H9 (cell line): Measurements from ENCODE around the gene PSMB8. TPM values are rescaled to one million over a fixed set of nuclear protein-coding genes. Genes with fewer than 3 reads are reported as not detected.

Experiments
- DNase-seq: peaks from one replicate; pipeline ENCODE4 v3.0.0-alpha.2; 2017
- H2AFZ ChIP-seq: one replicate; pipeline ENCODE4 v1.6.1; 2013; ENCODE audit warnings: mild to moderate bottlenecking, low read length, control low read depth, moderate library complexity
- H2AK5ac ChIP-seq: 2 replicates; pipeline ENCODE4 v1.6.1; 2013; ENCODE audit warnings: low read length, control low read depth, mixed read lengths; ENCODE audit not compliant: insufficient read length
- H2BK120ac ChIP-seq: one replicate; pipeline ENCODE4 v1.6.1; 2013; ENCODE audit warnings: low read depth, mild to moderate bottlenecking, low read length, control low read depth, inconsistent platforms; ENCODE audit not compliant: poor library complexity, severe bottlenecking
- H2BK12ac ChIP-seq: 2 replicates; pipeline ENCODE4 v1.6.1; 2013; ENCODE audit warnings: low read length, control low read depth, mixed read lengths, low read depth; ENCODE audit not compliant: insufficient read length
- H2BK15ac ChIP-seq: 2 replicates; pipeline ENCODE4 v1.6.1; 2013; ENCODE audit warnings: low read depth, low read length, control low read depth
- H2BK20ac ChIP-seq: one replicate; pipeline ENCODE4 v1.6.1; 2013; ENCODE audit warnings: low read depth, mild to moderate bottlenecking, low read length, control low read depth, inconsistent platforms; ENCODE audit not compliant: poor library complexity, severe bottlenecking
- H2BK5ac ChIP-seq: 2 replicates; pipeline ENCODE4 v1.6.1; 2013; ENCODE audit warnings: low read length, control low read depth, mixed read lengths; ENCODE audit not compliant: insufficient read length
- H3K14ac ChIP-seq: 2 replicates; pipeline ENCODE4 v1.6.1; 2013; ENCODE audit warnings: low read length, control low read depth; ENCODE audit not compliant: insufficient read depth
- H3K18ac ChIP-seq: 2 replicates; pipeline ENCODE4 v1.6.1; 2013; ENCODE audit warnings: low read depth, mild to moderate bottlenecking, mixed read lengths, low read length, control low read depth; ENCODE audit not compliant: insufficient read length
- H3K23ac ChIP-seq: 2 replicates; pipeline ENCODE4 v1.6.1; 2013; ENCODE audit warnings: low read length, control low read depth, mixed read lengths, low read depth; ENCODE audit not compliant: insufficient read length
- H3K23me2 ChIP-seq: 2 replicates; pipeline ENCODE4 v1.6.1; 2013; ENCODE audit warnings: low read depth, mild to moderate bottlenecking, mixed read lengths, low read length, control low read depth; ENCODE audit not compliant: insufficient read length, poor library complexity, severe bottlenecking
- H3K27ac ChIP-seq: 2 replicates; pipeline ENCODE4 v1.5.1; 2013; ENCODE audit warnings: low read length, control low read depth, mixed read lengths, low read depth; ENCODE audit not compliant: insufficient read length
- H3K27me3 ChIP-seq: 2 replicates; pipeline ENCODE4 v1.6.1; 2013; ENCODE audit warnings: low read length, control low read depth, inconsistent platforms; ENCODE audit not compliant: insufficient read depth
- H3K4ac ChIP-seq: 2 replicates; pipeline ENCODE4 v1.6.1; 2013; ENCODE audit warnings: low read depth, mild to moderate bottlenecking, control low read depth, inconsistent platforms, low read length, moderate library complexity
- H3K4me1 ChIP-seq: 2 replicates; pipeline ENCODE4 v1.6.1; 2013; ENCODE audit warnings: low read length, control low read depth, inconsistent platforms; ENCODE audit not compliant: insufficient read depth
- H3K4me2 ChIP-seq: 2 replicates; pipeline ENCODE4 v1.6.1; 2013; ENCODE audit warnings: low read length, control low read depth, mixed read lengths; ENCODE audit not compliant: insufficient read length, insufficient read depth
- H3K56ac ChIP-seq: 2 replicates; pipeline ENCODE4 v1.6.1; 2013; ENCODE audit warnings: low read depth, mild to moderate bottlenecking, mixed read lengths, low read length, control low read depth; ENCODE audit not compliant: insufficient read length
- H3K79me1 ChIP-seq: 2 replicates; pipeline ENCODE4 v1.6.1; 2013; ENCODE audit warnings: low read depth, mild to moderate bottlenecking, moderate library complexity, low read length, control low read depth, inconsistent platforms; ENCODE audit not compliant: insufficient read depth, poor library complexity, severe bottlenecking
- H3K79me2 ChIP-seq: 2 replicates; pipeline ENCODE4 v1.6.1; 2013; ENCODE audit warnings: low read length, control low read depth, inconsistent platforms; ENCODE audit not compliant: insufficient read depth
- H3K9ac ChIP-seq: 2 replicates; pipeline ENCODE4 v1.6.1; 2013; ENCODE audit warnings: low read length, control low read depth, mixed read lengths; ENCODE audit not compliant: insufficient read length; ENCODE audit errors: extremely low read depth
- H3K9me3 ChIP-seq: one replicate; pipeline ENCODE4 v1.6.1; 2013; ENCODE audit warnings: low read depth, low read length, inconsistent platforms; ENCODE audit not compliant: control insufficient read depth
- H3T11ph ChIP-seq: one replicate; pipeline ENCODE4 v1.6.1; 2013; ENCODE audit warnings: mild to moderate bottlenecking, low read length, control low read depth, inconsistent platforms
- H4K20me1 ChIP-seq: one replicate; pipeline ENCODE4 v1.6.1; 2013; ENCODE audit not compliant: control insufficient read depth, insufficient read length, insufficient read depth
- H4K5ac ChIP-seq: 2 replicates; pipeline ENCODE4 v1.6.1; 2013; ENCODE audit warnings: low read depth, mild to moderate bottlenecking, mixed read lengths, low read length, control low read depth; ENCODE audit not compliant: insufficient read length
- H4K8ac ChIP-seq: replicated peaks from 2 replicates; pipeline ENCODE4 v1.6.1; 2013; ENCODE audit warnings: low read length, control low read depth, mixed read lengths, low read depth; ENCODE audit not compliant: insufficient read length
- H4K91ac ChIP-seq: 2 replicates; pipeline ENCODE4 v1.6.1; 2013; ENCODE audit warnings: low read depth, mild to moderate bottlenecking, moderate library complexity, mixed read lengths, low read length, control low read depth; ENCODE audit not compliant: insufficient read length
- H3K27ac Mint-ChIP-seq, 3 experiments: 2 replicates in 2 of 3; 3 replicates in 1 of 3; pipeline ENCODE4 v1.8.0; 2020 to 2021; ENCODE audit warnings: mixed read lengths in 3 of 3, mild to moderate bottlenecking in 1 of 3, moderate library complexity in 1 of 3
- H3K27me3 Mint-ChIP-seq: 2 replicates; pipeline ENCODE4 v1.8.0; 2021; ENCODE audit warnings: low read depth, mild to moderate bottlenecking, moderate library complexity, mixed read lengths
- H3K36me3 Mint-ChIP-seq, 3 experiments: 2 replicates in 2 of 3; 3 replicates in 1 of 3; pipeline ENCODE4 v1.8.0; 2020 to 2021; ENCODE audit warnings: low read depth in 3 of 3, mixed read lengths in 3 of 3; ENCODE audit not compliant: insufficient read depth in 1 of 3
- H3K4me1 Mint-ChIP-seq, 2 experiments: 2 replicates each; pipeline ENCODE4 v1.8.0; 2020; ENCODE audit warnings: mixed read lengths in 2 of 2
- H3K4me3 Mint-ChIP-seq, 2 experiments: 2 replicates in 1 of 2; 3 replicates in 1 of 2; pipeline ENCODE4 v1.8.0; 2020 to 2021; ENCODE audit warnings: mild to moderate bottlenecking in 2 of 2, mixed read lengths in 2 of 2, moderate library complexity in 1 of 2
- H3K9me3 Mint-ChIP-seq, 2 experiments: 2 replicates in 1 of 2; 3 replicates in 1 of 2; pipeline ENCODE4 v1.8.0; 2020; ENCODE audit warnings: mild to moderate bottlenecking in 2 of 2, mixed read lengths in 2 of 2, moderate library complexity in 1 of 2
- CTCF ChIP-seq: fragments of 200-600 bp; sonication (generic); conservative IDR thresholded peaks from 3 replicates; pipeline ENCODE4 v1.8.0; 2021; ENCODE audit warnings: antibody characterized with exemption, mild to moderate bottlenecking
- WGBS: extraction: QIAGEN DNeasy Blood & Tissue Kit; methylation state at CpG from one replicate; pipeline ENCODE4 v1.1.7; 2013; ENCODE audit warnings: missing lambda C conversion rate, low lambda C conversion rate, mixed read lengths; ENCODE audit not compliant: insufficient read length; ENCODE audit errors: extremely low coverage; 5-methylcytosine and 5-hydroxymethylcytosine counted together
- total RNA-seq: library from RNA; stranded (reverse); gene quantifications from 2 replicates; pipeline ENCODE4 v1.2.1, GENCODE V29; 2021

Gene PSMB8
- total RNA-seq, 1 experiment from 2014 or later = 19.1 TPM

- TF ChIP-seq CTCF = no peak
- Mint-ChIP-seq H3K27ac (peak within 1 kb of the TSS in 1 of 3 experiments; percentile 73; a peak in 1 of 7 replicates), H3K4me3 (peak within 1 kb of the TSS in 1 of 2 experiments; percentile 10; a peak in 1 of 5 replicates), H3K36me3 (no peaks in the 10 kb centered on the region), H3K27me3 (peaks cover 23% of the 10 kb centered on the region), H3K4me1 (peaks cover 0 to 9% of the 10 kb centered on the region in 2 experiments; a peak in 2 of 4 replicates), H3K9me3 (no peaks in the 10 kb centered on the region)
- Histone ChIP-seq H3K4me1 (no peaks in the 10 kb centered on the region), H3K79me1 (no peaks in the 10 kb centered on the region), H3K23ac (no peak within 1 kb of the TSS), H3K79me2 (no peaks in the 10 kb centered on the region), H2AFZ (peak within 1 kb of the TSS; percentile 77), H2BK15ac (no peak within 1 kb of the TSS), H3K4ac (no peak within 1 kb of the TSS), H3K14ac (no peak within 1 kb of the TSS), H3K27me3 (no peaks in the 10 kb centered on the region), H4K91ac (no peak within 1 kb of the TSS), H3T11ph (no peak within 1 kb of the TSS), H2BK20ac (no peak within 1 kb of the TSS), H4K8ac (no peak within 1 kb of the TSS), H3K23me2 (no peaks in the 10 kb centered on the region), H3K9ac (no peak within 1 kb of the TSS), H2BK12ac (no peak within 1 kb of the TSS), H2BK5ac (no peak within 1 kb of the TSS), H2BK120ac (no peak within 1 kb of the TSS), H3K56ac (no peak within 1 kb of the TSS), H3K4me2 (no peak within 1 kb of the TSS), H4K5ac (no peak within 1 kb of the TSS), H2AK5ac (no peak within 1 kb of the TSS), H3K18ac (no peak within 1 kb of the TSS), H3K27ac (no peak within 1 kb of the TSS), H4K20me1 (no peaks in the 10 kb centered on the region), H3K9me3 (no peaks in the 10 kb centered on the region)
- no CpG with 5 or more reads among the region's 3 CpGs for WGBS
- DNase-seq = no peak
Observed at GRCh38 chr6:32816746-32817204, 27.1 kb downstream of the PSMB8 start, which contains the start of gene HLA-DOB. Gene HLA-DOB, minus strand, starts transcription at chr6:32817002. Its CDS starts 51 bp downstream, at chr6:32816951.
